ENCODE data around the gene DDX27.

Gene DDX27

DNA sequence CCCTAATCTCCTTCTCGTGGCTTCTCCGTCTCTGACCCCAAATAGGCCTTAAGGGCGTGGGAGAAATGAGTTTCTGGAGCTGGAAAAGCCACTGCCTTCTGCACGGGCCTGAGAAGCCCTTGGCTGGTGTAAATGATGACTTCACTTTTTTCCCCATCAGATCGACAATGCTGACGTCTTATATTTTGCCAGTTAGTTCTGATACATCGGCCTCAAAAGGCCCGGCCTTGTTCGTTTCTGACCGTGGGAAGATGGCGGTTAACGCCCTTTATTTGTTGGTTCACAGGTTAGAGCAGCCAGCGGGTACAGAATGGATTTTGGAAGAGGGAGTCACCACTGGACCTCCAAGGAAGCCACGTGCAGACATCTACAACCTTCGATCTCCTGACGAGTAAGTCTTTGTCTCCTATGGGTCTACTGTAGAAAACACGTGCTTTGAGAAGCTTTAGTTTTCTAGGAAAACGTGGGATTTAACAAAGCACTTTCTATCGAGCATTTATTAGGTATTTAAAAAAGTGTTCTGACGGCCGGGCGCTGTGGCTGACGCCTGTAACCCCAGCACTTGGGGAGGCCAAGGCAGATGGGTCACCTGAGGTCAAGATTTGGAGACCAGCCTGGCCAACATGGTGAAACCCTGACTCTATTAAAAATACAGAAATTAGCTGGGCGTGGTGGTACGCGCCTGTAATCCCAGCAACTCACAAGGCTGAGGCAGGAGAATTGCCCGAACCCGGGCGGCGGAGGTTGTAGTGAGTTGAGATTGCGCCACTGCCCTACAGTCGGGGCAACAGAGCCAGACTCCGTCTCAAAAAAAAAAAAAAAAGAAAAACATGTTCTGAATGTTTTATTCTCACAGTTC is 59.8 kb downstream of the DDX27 start:
- DNase-seq (ENCODE audit: low spot score) = no peak

DNA sequence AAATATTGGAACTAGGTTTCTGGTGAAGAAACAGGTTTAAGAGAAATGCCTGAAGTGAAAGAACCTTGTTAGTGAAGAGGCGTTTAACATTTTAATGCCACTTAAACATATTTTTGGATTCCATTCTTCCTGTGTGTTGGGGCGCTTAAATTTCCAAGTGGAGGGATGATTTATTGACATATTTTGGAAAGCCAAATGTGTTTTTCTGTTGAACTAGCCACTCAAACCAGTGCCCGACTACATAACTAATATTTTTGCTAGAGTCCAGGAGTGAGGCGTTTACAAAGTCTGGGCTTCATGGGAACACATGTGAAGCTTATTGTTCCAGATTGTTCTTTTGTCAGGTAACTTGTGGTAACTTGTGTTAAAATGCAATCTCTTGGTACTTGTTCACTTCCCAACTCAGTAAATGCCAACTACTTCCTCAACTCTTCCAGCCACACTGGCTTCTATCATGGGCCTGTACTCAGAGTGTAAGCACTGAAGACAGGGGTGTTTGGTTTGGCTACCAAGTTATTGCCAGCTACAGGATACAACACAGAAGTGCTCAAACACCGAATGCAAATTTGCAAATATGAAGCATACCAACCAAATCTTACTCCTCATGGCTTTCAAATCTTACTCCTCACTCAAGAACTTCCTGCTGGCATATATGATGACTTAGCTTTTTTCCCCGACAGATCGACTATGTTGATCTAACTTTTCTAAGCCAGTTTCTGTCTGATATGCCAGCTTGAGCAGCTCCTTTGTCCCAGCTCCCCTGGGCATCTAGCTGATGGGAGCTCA is 60.7 kb downstream of the DDX27 start:
- no peak for DNase-seq (ENCODE audit: low spot score)

DNA sequence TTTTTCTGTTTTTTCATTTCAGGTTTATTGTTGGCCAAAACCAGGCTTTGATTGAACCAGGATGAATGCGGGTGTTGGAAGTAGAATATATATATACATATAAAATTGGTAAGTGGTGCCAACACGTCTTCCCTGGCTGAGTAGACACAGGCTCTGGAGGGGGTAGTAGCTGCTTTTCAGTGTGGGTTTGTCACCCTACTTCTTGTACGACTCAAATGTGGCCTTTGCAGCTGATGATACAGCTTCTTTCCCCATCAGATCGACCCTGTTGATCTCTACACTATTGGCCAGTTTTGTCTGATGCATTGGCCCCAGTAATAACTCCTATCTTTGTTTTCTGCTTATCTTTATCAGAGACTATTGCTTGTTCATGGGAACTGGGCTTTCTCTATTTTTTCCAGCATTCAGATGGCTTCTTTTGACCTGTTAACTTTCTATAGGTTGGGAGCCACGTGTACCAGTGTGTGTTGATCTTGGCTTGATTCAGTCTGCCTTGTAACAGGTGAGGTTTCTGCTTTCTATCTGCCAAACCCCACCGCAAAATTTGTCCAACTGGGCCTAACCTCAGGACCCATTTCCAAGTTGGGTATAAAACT is 61.3 kb downstream of the DDX27 start:
- DNase-seq (ENCODE audit: low spot score) = no peak

DNA sequence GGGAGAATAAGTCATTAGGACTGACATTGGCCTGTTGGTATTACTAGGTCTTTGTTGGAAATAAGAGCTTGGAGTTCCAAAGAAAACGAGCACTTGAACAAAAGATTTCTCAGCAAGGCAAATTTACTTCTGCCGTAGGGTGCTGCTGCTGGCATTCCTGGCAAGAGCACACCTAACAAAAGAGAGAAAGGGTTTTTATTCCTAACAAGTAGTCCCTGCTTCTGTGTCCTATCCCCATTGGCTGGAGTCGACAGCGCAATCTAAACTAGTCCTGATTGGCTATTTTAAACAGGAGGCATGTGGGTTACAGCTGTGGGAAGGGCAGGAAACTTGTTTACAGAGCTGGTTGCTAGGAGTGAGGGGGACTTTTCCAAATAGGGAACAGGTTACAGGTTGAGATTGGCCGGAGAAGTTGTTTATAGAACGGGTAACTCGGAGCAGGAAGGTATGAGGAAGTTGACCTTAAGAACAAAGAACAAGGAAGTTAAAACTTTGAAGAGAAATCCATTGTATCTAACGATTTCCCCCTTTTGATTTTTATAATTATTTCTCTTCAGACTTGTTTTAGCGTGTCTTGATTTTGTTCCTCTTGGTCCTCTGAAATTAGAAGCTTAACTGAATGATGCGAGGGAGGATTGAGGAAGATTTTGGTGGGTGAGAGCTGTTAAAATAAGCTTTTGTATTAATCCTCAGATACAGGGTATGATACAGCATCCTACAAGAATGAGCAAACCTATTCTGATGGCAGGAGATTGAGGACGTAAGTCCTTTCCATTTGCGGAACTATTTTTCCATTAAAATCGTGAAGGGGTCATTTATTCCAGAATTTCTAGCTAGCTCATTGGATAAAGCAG is 62.1 kb downstream of the DDX27 start:
- DNase-seq (ENCODE audit: low spot score) = no peak

DNA sequence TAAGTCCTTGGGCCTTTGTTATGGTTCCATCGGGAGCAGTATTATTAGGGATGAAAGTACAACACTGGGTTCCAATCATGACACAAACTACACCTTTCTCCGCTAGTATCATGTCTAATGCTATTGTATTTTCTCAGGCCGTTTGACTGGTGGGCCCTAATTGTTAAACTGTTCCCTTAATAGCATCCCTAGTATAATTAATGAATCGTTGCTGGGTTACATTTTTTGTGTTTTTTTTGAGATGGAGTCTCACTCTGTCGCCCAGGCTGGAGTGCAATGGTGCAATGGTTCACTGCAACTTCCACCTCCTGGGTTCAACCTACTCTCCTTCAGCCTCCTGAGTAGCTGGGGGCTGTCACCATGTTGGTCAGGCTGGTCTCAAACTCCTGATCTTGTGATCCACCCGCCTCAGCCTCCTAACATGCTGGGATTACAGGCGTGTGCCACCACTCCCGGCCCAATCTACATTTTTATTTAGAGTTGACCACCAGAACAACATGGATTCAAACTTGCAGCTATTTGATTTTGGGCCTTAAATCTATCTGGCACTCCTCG is 62.8 kb downstream of the DDX27 start:
- no peak for DNase-seq (ENCODE audit: low spot score)

DNA sequence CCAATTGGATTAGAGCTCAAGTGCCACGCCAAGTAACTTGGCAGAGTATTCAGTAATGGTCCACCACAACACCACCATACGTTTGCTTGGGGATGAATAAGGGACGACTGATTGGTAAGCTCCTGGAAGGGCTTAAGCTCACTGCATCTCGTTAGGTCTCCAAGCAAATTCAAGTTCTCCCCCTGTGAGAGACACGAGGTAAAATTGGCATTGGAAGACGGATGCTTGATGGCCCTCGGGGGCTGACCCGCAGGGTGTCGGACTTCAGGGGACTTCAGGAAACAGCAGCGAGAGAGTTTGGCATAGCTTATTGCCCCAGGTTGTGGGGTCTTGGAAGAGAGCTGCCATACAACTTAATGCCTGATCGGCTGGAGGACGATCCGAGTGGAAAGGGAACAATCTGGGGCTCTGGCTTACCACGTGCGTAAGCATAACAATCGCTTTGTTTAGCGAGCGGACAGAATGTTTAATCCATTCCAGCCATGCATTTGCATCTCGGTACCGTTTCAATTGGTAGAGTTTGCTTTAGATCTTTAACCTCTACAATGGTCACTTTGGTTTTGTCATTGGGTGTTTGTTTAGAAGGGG is 63.5 kb downstream of the DDX27 start:
- no peak for DNase-seq (ENCODE audit: low spot score)

DNA sequence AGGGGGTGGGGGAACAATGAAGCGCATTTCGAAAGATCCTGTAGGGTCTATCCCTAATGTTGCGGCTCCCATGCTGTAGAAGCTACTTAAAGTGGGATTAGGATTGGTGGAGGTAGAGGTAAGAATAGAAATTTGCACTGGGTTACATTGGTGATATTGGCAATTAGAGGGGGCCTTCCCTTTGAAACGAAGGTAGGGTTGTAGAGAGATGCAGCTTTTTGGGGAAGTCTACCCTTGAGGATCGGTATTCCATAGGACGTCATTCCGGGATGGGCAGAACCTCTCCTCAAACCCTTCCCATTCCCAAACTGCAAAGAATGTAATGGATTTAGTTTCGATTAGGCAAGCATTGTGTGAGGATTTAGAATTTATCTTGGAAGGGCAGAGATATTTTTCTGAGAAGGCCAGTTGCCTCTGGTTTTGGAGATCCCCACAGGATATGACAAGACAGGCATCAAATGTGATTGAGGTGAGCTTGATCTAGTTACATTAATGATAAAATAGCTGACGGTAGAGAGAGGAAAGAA is 64.0 kb downstream of the DDX27 start:
- no peak for DNase-seq (ENCODE audit: low spot score)

DNA sequence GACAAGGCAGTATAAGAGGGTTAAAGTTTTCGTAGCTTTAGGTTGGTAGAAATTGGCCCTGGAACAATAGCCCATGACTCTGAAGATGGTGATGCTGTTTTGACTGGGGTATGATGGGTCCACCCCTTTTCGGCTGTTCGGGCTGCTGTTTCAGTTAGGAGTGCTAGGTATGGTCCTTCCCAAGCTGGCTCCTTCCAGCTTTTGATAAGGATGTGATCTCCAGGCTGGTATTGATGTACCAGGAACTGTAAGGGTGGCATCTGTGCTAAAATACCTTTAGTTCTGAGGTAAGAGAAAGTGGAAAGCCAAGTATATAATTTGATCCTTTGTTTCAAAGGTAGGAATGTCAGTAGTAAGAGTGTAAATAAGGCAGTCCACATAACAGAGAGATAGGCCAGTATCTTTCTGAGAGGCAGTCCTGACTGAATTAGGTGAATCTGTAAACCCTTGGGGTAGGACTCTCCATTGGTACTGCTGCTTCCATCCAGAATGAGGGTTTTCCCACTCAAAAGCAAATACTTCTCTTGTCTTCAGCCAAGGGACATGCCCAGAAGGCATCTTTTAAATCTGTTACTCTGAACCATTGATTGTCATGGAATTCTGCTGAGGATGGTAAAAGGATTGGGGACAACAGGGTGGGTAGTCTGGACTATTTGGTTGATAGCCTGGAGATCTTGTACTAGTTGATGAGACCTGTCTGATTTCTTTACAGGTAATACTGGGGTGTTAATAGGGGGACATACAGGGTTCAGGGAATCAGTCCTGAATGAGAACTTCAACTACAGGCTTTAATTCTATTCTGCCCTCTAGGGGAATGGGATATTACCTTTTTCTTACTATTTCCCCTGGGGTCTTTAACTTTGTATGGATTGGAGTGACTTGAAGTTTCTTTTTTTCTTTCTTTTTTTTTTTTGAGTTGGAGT is 64.7 kb downstream of the DDX27 start:
- no peak for DNase-seq (ENCODE audit: low spot score)

DNA sequence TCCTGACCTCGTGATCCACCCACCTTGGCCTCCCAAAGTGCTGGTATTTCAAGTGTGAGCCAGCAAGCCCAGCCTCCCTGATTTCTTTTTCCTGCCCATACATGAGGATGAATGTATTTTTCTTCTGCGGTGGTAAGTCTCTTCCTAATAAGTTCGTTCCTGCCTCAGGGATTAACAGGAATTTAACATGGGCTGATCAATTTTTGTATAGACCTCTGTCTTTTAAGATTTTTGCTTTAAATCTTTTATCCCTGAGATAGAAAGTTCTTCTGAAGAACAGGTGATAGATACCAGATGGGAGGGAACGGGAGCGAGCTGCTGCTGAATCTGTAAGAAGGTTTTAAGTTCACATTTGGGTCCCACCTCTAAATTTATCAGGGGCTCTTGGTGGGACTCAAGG is 65.6 kb downstream of the DDX27 start:
- no peak for DNase-seq (ENCODE audit: low spot score)

DNA sequence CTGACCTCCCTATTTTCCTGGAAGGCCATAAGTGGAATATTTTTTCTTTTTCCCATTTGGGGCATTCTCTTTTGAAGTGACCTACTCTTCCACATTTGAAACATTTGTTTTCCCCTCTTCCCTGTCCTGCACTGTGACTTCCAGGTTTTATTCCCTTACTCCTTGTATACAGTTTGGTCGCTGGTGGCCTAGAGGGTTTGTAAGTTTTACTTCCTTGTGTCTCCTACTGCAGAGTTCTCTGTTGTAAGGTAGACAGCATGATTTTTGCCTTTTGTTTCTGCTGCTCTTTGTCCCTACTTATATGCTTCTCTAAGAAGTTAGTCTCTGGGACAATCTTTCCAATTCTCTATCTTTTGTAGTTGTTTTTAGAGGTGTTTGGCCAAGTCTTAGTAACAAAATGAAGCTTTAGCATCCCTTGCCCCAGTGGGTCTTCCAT is 66.0 kb downstream of the DDX27 start:
- DNase-seq (ENCODE audit: low spot score) = no peak

DNA sequence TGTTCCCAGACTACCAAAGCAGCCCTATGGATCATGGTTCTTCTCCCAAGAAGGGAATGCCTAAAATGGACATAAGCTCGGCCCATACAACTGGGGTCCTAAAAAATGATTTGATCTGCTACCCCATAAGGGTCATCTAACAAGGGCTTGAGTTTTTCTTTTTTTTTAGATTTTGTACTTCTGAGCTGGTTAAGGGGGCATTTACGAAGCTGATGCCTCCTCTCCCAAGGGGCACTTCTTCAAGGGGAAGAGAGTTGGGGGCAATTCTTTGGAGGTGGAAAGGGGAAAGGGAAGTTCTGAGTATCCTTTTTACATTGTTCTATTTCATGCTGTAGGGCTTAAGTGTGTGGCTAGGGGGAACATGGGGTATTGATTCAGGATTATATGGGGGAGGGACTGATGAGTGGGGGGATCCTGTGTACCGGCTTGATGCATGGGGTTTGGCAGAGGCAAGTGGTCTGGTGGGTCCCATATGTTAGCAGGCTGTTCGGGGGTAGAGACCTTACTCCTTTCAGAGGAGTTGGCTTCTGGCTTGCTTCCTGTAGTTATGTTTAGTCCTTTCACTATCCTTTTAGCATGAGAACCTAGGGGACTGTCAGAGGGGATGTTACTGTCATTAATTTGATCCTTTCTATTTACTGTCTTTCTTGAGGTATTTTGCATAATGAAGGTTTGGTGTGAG is 66.7 kb downstream of the DDX27 start:
- DNase-seq (ENCODE audit: low spot score) = no peak

DNA sequence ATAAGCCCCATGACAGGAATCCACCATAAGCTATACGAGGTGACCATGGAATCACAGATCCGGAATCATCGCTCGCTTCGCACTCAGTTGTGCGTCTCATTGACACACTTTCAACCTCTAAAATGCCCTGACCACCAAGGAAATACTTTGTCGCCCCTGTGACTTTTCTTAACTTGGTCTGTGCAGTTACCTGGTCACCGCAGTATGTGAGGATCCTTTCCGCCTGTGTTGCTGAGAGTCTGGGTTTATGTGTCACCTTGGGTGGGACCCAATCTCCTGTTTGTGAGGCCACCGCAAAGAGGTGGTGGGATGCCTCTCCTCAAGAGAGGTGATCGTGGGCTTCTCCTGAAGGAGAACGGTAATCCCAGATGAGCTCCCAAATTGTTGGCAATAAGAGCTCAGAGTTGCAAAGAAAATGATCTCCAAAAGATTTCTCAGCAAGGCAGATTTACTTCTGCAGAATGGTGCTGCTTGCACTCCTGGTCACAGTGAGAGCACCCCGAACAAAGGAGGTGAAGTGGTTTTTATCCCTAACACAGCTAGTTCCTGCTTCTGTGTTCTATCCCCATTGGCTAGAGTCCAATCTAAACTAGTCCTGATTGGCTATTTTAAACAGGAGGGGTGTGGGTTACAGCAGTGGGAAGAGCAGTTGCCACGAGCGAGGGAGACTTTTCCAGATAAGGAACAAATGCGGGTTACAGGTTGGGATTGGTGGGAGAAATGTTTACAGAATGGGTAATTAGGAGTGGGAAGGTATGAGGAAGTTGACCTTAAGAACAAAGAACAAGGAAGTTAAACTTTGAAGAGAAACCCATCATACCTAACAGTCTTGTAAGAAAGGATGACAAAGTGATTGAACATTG is 67.7 kb downstream of the DDX27 start:
- DNase-seq (ENCODE audit: low spot score) = peak; percentile 62

DNA sequence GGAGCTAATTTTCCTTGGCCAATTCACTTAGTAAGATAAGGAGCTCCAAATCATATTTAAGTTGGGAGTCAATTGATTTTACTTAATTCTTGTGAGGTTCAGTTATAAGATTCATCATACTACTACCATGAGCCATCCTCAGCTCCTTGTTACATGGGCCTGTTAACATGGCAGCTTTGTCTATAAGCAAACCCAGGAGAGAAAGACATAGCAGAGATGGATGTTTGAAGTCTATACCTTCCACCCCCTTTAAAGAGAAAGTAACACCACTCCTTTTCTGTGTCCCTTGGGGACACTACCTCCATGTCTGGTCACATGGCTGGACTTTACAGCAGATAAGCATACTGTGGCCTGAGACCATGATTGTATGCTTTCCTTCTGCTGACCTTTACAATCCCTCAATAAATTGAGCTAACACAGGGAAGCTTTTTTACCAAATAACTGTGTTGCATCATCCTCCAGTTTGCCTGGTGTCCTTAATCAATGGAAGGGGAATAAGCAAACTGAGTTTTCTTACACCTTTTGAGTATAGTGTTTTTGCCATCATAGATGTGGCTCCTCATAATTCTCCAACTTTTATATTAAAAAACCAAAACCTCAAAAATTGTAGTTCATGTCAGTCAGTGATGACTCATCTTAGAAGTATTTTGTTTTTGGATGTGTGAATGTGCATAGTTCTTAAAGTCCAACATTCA is 68.5 kb downstream of the DDX27 start:
- DNase-seq (ENCODE audit: low spot score) = peak; percentile 45

DNA sequence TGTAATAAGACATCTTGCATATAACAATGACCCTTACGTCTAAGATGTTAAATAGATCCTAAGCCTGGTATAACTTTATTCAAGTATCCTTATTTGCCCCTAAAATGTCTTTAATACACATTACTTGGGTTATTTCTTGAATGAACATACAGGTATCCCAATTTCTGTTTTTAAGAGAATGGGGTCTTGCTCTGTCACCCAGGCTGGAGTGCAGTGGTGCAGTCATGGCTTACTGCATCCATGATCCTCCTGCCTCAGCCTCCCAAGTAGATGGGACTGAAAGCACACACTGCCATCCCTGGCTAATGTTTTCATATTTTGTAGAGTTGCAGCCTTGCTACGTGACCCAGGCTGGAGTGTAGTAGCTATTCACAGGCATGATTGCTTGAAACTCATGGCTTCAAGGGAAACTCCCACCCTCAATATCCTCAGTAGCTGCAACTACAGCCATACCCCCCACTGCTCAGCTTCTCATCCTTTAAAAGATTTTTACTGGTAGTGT is 69.1 kb downstream of the DDX27 start:
- no peak for DNase-seq (ENCODE audit: low spot score)

DNA sequence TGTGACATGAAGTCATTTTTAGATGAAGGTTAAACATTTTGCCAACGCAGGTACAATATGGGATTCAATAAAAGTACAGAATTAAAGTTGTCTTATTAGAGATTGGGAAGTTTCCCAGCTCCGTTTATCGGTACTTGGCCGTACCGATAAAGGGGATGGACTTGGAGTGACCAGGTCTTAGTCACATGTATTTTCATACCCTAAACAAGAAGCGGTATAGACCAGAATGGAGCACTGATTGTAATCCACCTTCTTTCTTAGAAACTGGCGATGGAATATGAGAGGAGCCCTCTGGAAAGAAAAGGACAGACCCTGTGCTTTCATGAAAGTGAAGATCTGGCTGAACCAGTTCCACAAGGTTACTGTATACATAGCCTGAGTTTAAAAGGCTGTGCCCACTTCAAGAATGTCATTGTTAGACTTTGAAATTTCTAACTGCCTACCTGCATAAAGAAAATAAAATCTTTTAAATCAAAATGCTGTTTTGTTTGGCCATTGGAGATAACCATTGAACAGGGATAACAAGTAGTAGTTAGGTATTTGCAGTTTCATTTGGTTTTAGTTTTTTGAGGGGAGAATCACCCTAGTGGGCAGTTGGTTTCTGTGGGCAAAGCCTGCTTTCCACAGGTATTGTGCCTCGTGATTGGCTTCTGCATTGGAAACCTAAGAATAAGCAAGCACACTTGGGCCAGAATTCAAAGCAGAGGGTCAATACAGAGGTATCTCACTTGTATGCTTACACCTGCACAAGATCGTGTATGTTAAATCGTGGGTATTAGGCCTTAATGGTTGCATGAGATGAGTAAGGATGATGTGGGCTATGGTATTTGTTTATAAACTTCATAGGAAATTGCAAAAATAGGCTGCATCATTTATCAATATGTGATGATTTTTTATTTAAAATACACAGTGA is 69.8 kb downstream of the DDX27 start:
- peak; percentile 52 for DNase-seq (ENCODE audit: low spot score)

DNA sequence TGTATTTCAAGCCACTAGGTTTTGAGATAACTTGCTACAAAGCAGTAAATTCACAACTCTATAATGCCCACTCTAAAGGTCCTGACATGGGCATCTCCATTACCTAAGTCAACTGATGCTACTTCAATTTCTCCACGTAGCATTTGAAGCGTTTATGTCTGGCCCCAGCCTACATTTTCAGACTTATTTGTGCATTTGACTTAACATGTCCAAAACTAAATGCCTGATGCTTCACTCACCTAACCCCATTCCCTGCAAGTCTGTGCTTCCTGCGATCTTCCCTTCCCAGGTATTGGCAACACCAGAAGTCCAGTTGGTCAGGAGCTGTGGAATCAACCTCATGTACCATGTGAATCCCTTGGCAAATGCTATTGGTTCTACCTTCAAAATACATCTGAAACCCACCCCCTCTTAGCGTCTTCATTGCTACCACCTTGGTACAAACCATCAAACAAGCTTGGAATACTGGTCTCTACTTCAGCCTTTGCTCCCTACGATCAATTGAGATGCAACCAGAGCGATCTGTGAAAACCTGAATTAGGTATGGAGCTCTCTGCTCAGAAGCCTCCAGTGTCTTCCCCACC is 71.5 kb downstream of the DDX27 start:
- DNase-seq (ENCODE audit: low spot score) = peak; percentile 70
